HG03342 (cell line): ENCODE measurements around the gene CT55.
"Not testable (repeated sequence)": the region's sequence is repeated elsewhere in the genome, so short reads cannot be mapped to it uniquely, and the experiment has no call there.

Experiments
- ATAC-seq: cut with Tn5 transposase; IDR thresholded peaks from one replicate; pipeline ENCODE4 v1.9.1; 2021; ENCODE audit warnings: mild to moderate bottlenecking, moderate library complexity; ENCODE audit not compliant: unreplicated experiment

The CT55 gene

GRCh38 chrX:135170877-135171519, at the start of gene CT55:
TSS of gene CT55 (minus strand) at chrX:135171398. CDS start at chrX:135171171, 227 bp downstream.
- ATAC-seq: no peak

- peak; percentile 63 for ATAC-seq
These were observed 42.1 kb upstream of the CT55 start for GRCh38 chrX:135213200-135213844.

- ATAC-seq: not testable (repeated sequence)
These were observed 35.2 kb upstream of the CT55 start for GRCh38 chrX:135206427-135206826.

DNA sequence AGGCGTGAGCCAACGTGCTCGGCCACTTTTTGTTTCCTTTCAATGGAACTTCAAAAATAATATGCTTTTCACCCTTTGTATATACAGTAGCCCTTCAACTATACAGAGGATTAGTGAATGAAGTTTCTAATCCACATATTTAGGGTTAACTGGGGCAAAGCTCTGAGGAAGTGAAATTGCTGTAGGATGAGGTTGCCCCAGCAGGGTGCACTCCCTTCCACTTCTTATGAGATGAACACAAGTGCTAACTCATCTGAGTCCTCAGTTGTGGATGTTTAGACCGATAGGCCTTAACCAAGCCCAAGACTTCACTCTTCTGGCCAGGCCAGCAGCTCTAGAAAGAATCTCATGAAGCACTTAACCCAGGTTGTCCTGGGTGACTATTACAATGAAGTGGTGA, 29.1 kb upstream of the CT55 start:
- no peak for ATAC-seq

DNA sequence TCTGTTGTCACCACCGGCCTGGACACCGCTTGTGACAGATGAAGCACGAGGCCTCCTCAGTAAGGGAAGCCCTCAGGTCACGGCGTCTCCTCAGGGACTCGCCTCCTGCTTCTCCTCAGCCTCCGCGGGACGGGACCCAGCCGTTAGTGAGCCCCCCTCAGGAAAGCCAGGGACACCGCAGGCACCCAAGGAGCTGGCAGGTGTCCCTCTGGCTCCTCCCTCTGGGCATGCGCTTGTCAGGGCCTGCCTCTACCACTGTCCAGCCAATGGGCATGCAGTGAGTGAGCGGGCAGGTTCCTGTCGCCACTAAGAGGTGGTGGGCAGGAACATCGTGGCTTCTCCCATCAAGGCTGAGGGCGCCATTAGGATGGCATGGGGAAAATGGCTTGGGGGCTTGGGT, 23.5 kb upstream of the CT55 start:
- ATAC-seq: no peak

DNA sequence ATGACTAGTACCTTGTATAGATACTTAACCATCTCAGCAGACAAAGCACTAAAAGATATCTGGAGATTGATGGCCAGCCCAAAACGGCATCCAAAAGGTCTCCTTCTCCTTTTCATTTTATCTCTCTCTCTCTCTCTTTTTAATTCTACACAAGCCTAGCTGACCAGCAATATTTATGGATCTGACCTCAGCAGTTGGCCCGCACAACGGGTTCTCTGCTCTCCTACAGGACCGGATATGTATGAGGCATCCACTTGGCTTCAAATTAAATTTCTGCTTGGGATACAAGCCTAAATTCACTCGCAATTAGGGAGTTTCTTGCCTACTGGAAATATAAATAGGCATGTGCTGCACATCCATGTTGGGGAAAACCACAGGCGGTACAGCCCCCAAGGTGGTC, 22.5 kb upstream of the CT55 start:
- ATAC-seq: no peak

GRCh38 chrX:135191838-135192237, 20.6 kb upstream of the CT55 start:
- ATAC-seq: no peak

DNA sequence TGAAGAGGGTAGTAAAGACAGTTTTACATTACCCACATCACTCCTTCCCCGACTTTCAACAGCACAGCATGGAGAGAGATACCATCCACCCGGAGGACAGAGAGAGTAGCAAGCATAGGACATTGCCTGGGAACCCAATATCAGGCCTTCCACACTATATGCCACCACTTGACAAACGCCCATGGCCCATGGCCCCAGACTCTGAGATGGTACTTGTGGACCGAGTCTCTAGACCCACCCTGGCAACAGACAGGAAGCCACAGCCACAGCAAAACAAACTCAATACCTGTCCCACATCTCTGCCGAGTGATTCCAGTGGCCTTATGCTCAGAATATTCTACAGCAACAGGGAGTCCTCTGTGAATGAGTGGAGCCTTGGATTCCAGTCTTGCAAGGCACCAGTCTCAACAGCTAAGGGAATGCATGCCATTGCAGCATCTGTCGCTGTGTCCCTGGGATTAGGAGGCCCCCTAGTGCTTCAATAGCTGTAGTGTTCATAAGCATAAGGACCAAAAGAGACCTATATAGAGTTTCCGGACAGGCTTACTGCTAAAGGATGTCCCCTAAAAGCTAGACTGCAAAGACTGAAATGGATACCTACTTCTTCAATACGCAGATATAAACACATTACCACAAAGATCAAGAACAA, 14.7 kb upstream of the CT55 start:
- ATAC-seq: peak; percentile 98

- no peak for ATAC-seq
These were observed 7.4 kb upstream of the CT55 start for GRCh38 chrX:135178636-135179035.

DNA sequence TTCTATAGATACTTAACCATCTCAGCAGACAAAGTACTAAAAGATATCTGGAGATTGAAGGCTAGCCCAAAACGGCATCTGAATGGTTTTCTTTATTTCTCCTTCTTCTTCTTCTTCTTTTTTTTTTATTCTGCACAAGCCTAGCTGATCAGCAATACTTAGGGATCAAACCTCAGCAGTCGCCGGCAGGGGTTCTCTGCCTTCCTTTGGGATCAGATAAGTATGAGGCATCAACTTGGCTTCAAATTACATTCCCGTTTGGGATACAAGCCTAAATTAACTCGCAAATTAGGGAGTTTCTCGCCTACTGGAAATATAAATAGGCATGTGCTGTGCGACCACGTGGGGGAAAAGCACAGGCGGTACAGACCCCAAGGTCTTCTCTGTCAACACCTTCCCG, 730 bp downstream of the CT55 start:
- ATAC-seq: no peak

- not testable (repeated sequence) for ATAC-seq
These were observed 1.7 kb downstream of the CT55 start for GRCh38 chrX:135169534-135169933.

GRCh38 chrX:135168486-135168885, 2.7 kb downstream of the CT55 start:
- no peak for ATAC-seq

DNA sequence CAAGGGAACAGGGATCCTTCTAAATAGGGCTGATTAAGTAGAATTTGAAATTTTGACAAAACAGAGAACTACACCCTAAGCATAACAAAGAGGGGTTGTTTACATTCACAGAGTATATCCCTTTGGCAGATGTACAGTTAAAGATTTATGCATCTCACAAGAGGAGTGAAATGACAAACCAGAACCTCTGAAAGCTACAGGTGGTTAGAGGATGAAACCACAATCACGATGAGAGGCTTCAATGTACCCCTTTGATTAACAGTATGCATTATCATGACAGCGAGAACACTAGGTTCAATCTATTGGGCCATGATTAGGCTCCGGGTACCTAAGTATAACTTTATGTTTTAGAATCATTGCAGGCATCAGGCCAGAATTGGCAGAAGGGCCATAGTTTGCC, 16.5 kb downstream of the CT55 start:
- not testable (repeated sequence) for ATAC-seq

DNA sequence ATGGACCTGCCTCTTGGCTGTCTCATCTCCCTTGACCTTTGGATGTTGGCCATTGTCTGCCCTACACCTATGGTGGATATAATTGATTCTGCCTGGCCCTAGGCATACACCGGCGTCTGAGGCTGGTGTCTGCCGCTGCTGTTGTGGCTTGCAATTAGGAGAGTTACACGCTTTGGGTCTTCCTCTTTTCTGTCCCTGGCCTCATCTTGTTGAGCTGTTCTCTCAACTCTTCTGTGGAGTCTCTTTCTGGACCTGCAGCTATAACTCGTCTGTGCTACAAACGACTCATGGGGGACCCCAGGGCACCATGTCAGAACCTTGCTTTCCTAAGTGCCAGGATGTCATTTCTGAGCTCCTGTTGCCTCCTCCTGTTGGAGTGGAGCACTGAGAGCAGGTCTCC, 45.1 kb downstream of the CT55 start:
- not testable (repeated sequence) for ATAC-seq

GRCh38 chrX:135120056-135120576, 51.1 kb downstream of the CT55 start, which contains the start of gene ETDB:
TSS of gene ETDB (minus strand) at chrX:135120526. CDS start at chrX:135119261, 1,265 bp downstream.
- ATAC-seq: not testable (repeated sequence)

GRCh38 chrX:135116064-135116463, 55.1 kb downstream of the CT55 start:
- not testable (repeated sequence) for ATAC-seq

DNA sequence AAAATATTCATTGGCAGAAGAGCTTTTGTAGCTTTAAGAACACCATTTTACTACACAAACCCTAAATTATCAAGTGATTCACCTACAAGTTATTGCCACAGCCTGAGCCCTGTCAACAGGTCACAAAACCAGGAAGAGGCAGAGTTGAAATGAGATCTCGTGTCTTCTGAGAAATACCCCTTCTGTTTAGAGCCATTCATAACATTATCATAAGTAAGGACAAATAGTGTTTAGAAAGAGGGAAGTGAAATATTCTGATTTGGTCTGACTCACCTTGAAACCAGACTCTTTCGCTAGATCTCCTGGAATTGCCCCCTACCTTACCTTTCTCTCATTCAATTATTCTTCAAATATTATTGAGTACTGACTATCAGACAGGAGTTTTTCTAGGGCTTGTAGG, 56.8 kb downstream of the CT55 start:
- peak; percentile 96 for ATAC-seq

- no peak for ATAC-seq
These were observed 58.5 kb downstream of the CT55 start for GRCh38 chrX:135112743-135113142.

GRCh38 chrX:135112096-135112729, 59.0 kb downstream of the CT55 start:
- ATAC-seq: peak; percentile 39

- ATAC-seq: no peak
These were observed 61.6 kb downstream of the CT55 start for GRCh38 chrX:135109554-135109953.
